IgD-negative memory B cell (primary cell): ENCODE measurements around the gene MAML2. TPM values are rescaled to one million over a fixed set of nuclear protein-coding genes. Genes with fewer than 3 reads are reported as not detected.

Source experiments
- H3K27ac Mint-ChIP-seq, 3 donors: one replicate each; pipeline ENCODE4 v1.8.0; 2020 to 2022; ENCODE audit warnings: mild to moderate bottlenecking in 3 of 3, mixed read lengths in 3 of 3, moderate library complexity in 1 of 3
- H3K27me3 Mint-ChIP-seq: one replicate; pipeline ENCODE4 v1.8.0; 2021; ENCODE audit warnings: mixed read lengths
- H3K36me3 Mint-ChIP-seq: one replicate; pipeline ENCODE4 v1.8.0; 2020; ENCODE audit warnings: mild to moderate bottlenecking, mixed read lengths
- H3K4me1 Mint-ChIP-seq, 3 donors: one replicate each; pipeline ENCODE4 v1.8.0; 2020 to 2022; ENCODE audit warnings: mixed read lengths in 3 of 3, mild to moderate bottlenecking in 1 of 3
- H3K4me3 Mint-ChIP-seq, 4 donors: one replicate each; pipeline ENCODE4 v1.8.0; 2020 to 2022; ENCODE audit warnings: mild to moderate bottlenecking in 4 of 4, mixed read lengths in 4 of 4, moderate library complexity in 3 of 4
- H3K9me3 Mint-ChIP-seq, 3 donors: one replicate each; pipeline ENCODE4 v1.8.0; 2020 to 2021; ENCODE audit warnings: mixed read lengths in 3 of 3, mild to moderate bottlenecking in 1 of 3
- polyA plus RNA-seq: library from polyadenylated mRNA; unstranded; fragments of 300-500 nt; fragmentation: Illumina TruSeq; gene quantifications from one replicate; pipeline ENCODE4 v1.2.3, GENCODE V29; 2021

The MAML2 gene
- polyA plus RNA-seq, 1 donor from 2014 or later, result 9.3 TPM

- Mint-ChIP-seq H3K9me3 (no peaks in the 10 kb centered on the region), H3K4me3 (peak overlapping the region in 2 of 4 donors; percentile 33 to 35), H3K27me3 (no peaks in the 10 kb centered on the region), H3K27ac (peak overlapping the region; percentile 17 to 93 (median 55)), H3K36me3 (peaks cover 2% of the 10 kb centered on the region), H3K4me1 (peaks cover 25 to 42% (median 29%) of the 10 kb centered on the region in 3 donors)
Observed at GRCh38 chr11:96137373-96137772, 205.6 kb downstream of the MAML2 start.

- Mint-ChIP-seq H3K36me3 (peaks cover 2% of the 10 kb centered on the region), H3K4me3 (no peak overlapping the region), H3K27me3 (no peaks in the 10 kb centered on the region), H3K4me1 (peaks cover 25 to 39% (median 29%) of the 10 kb centered on the region in 3 donors), H3K9me3 (no peaks in the 10 kb centered on the region), H3K27ac (peak overlapping the region; percentile 17 to 93 (median 55))
Observed at GRCh38 chr11:96136613-96137298, 206.2 kb downstream of the MAML2 start.

- peak overlapping the region; percentile 75 to 93 (median 76) for H3K27ac Mint-ChIP-seq
- no peaks in the 10 kb centered on the region for H3K9me3 Mint-ChIP-seq
- peaks cover 30 to 39% (median 33%) of the 10 kb centered on the region in 3 donors for H3K4me1 Mint-ChIP-seq
- H3K4me3 Mint-ChIP-seq, result peak overlapping the region in 2 of 4 donors; percentile 2 to 20
- peaks cover 2% of the 10 kb centered on the region for H3K36me3 Mint-ChIP-seq
- H3K27me3 Mint-ChIP-seq, result no peaks in the 10 kb centered on the region
Observed at GRCh38 chr11:96134602-96135001, 208.4 kb downstream of the MAML2 start.

- Mint-ChIP-seq H3K4me3 (no peak overlapping the region), H3K36me3 (peaks cover 10% of the 10 kb centered on the region), H3K27me3 (no peaks in the 10 kb centered on the region), H3K27ac (no peak overlapping the region), H3K4me1 (peaks cover 30 to 48% (median 40%) of the 10 kb centered on the region in 3 donors), H3K9me3 (no peaks in the 10 kb centered on the region)
Observed at GRCh38 chr11:96132437-96132836, 210.6 kb downstream of the MAML2 start.

GRCh38 chr11:96130061-96130620 is 212.9 kb downstream of the MAML2 start:
- Mint-ChIP-seq H3K27ac (no peak overlapping the region), H3K36me3 (peaks cover 16% of the 10 kb centered on the region), H3K4me1 (peaks cover 25 to 39% (median 34%) of the 10 kb centered on the region in 3 donors), H3K27me3 (no peaks in the 10 kb centered on the region), H3K9me3 (no peaks in the 10 kb centered on the region), H3K4me3 (no peak overlapping the region)

- Mint-ChIP-seq H3K36me3 (peaks cover 16% of the 10 kb centered on the region), H3K4me3 (no peak overlapping the region), H3K4me1 (peaks cover 20 to 30% (median 28%) of the 10 kb centered on the region in 3 donors), H3K9me3 (no peaks in the 10 kb centered on the region), H3K27me3 (no peaks in the 10 kb centered on the region), H3K27ac (no peak overlapping the region)
Observed at GRCh38 chr11:96127596-96127959, 215.4 kb downstream of the MAML2 start.

- no peak overlapping the region for H3K4me3 Mint-ChIP-seq
Observed at GRCh38 chr11:96126917-96127595, 215.9 kb downstream of the MAML2 start.

GRCh38 chr11:96125400-96125799 is 217.6 kb downstream of the MAML2 start:
- no peak overlapping the region for H3K4me3 Mint-ChIP-seq
- H3K4me1 Mint-ChIP-seq, result peaks cover 20 to 31% (median 28%) of the 10 kb centered on the region in 3 donors
- peaks cover 18% of the 10 kb centered on the region for H3K36me3 Mint-ChIP-seq
- H3K27me3 Mint-ChIP-seq, result no peaks in the 10 kb centered on the region
- H3K9me3 Mint-ChIP-seq, result no peaks in the 10 kb centered on the region
- peak overlapping the region in 1 of 3 donors; percentile 54 for H3K27ac Mint-ChIP-seq

More at GRCh38 chr11:96126917-96127595, 215.9 kb downstream of the MAML2 start:
- Mint-ChIP-seq H3K9me3 (no peaks in the 10 kb centered on the region), H3K4me1 (peaks cover 20 to 30% (median 28%) of the 10 kb centered on the region in 3 donors), H3K36me3 (peaks cover 16% of the 10 kb centered on the region), H3K27me3 (no peaks in the 10 kb centered on the region), H3K27ac (no peak overlapping the region)

GRCh38 chr11:96124155-96124554 is 218.8 kb downstream of the MAML2 start:
- H3K4me1 Mint-ChIP-seq, result peaks cover 14 to 22% (median 20%) of the 10 kb centered on the region in 3 donors
- H3K27me3 Mint-ChIP-seq, result no peaks in the 10 kb centered on the region
- H3K36me3 Mint-ChIP-seq, result peaks cover 17% of the 10 kb centered on the region
- no peak overlapping the region for H3K27ac Mint-ChIP-seq
- no peak overlapping the region for H3K4me3 Mint-ChIP-seq
- H3K9me3 Mint-ChIP-seq, result no peaks in the 10 kb centered on the region

GRCh38 chr11:96123301-96123700 is 219.7 kb downstream of the MAML2 start:
- no peaks in the 10 kb centered on the region for H3K9me3 Mint-ChIP-seq
- peaks cover 13 to 17% (median 14%) of the 10 kb centered on the region in 3 donors for H3K4me1 Mint-ChIP-seq
- H3K4me3 Mint-ChIP-seq, result no peak overlapping the region
- peaks cover 14% of the 10 kb centered on the region for H3K36me3 Mint-ChIP-seq
- H3K27ac Mint-ChIP-seq, result no peak overlapping the region
- H3K27me3 Mint-ChIP-seq, result no peaks in the 10 kb centered on the region

- Mint-ChIP-seq H3K9me3 (no peaks in the 10 kb centered on the region), H3K36me3 (peaks cover 11% of the 10 kb centered on the region), H3K27me3 (no peaks in the 10 kb centered on the region), H3K4me1 (peaks cover 14 to 18% (median 16%) of the 10 kb centered on the region in 3 donors), H3K27ac (no peak overlapping the region), H3K4me3 (no peak overlapping the region)
Observed at GRCh38 chr11:96122601-96123074, 220.4 kb downstream of the MAML2 start.

GRCh38 chr11:96119211-96119610 is 223.8 kb downstream of the MAML2 start:
- Mint-ChIP-seq H3K36me3 (peaks cover 10% of the 10 kb centered on the region), H3K27me3 (no peaks in the 10 kb centered on the region), H3K27ac (no peak overlapping the region), H3K9me3 (no peaks in the 10 kb centered on the region), H3K4me3 (no peak overlapping the region), H3K4me1 (peaks cover 10 to 19% (median 15%) of the 10 kb centered on the region in 3 donors)

- Mint-ChIP-seq H3K4me1 (peaks cover 9 to 19% (median 14%) of the 10 kb centered on the region in 3 donors), H3K27ac (no peak overlapping the region), H3K4me3 (no peak overlapping the region), H3K36me3 (peaks cover 9% of the 10 kb centered on the region), H3K27me3 (no peaks in the 10 kb centered on the region), H3K9me3 (no peaks in the 10 kb centered on the region)
Observed at GRCh38 chr11:96116376-96116775, 226.6 kb downstream of the MAML2 start.

GRCh38 chr11:96114178-96115064 is 228.6 kb downstream of the MAML2 start:
- Mint-ChIP-seq H3K4me3 (no peak overlapping the region), H3K9me3 (no peaks in the 10 kb centered on the region), H3K4me1 (peaks cover 7 to 20% (median 14%) of the 10 kb centered on the region in 3 donors), H3K27me3 (no peaks in the 10 kb centered on the region), H3K36me3 (peaks cover 6% of the 10 kb centered on the region), H3K27ac (no peak overlapping the region)
